Skeletal muscle cell (primary cell): ENCODE measurements around the gene FNIP1.

Experiments used
- DNase-seq: peaks from one replicate; pipeline ENCODE4 v3.0.0-alpha.2; 2010; ENCODE audit warnings: low read depth
- H3K4me3 ChIP-seq: 2 replicates; pipeline ENCODE4 v1.5.1; 2011; ENCODE audit warnings: low read depth, mild to moderate bottlenecking, control low read depth, low read length, moderate library complexity

FNIP1 gene

GRCh38 chr5:131654309-131654708 lies 142.5 kb downstream of the FNIP1 start:
- H3K4me3 ChIP-seq, result no peak overlapping the region
- DNase-seq, result no peak

GRCh38 chr5:131649161-131649560 lies 147.7 kb downstream of the FNIP1 start:
- DNase-seq, result no peak

GRCh38 chr5:131647048-131647769 lies 149.6 kb downstream of the FNIP1 start:
- DNase-seq, result no peak
- H3K4me3 ChIP-seq, result no peak overlapping the region

More at GRCh38 chr5:131649161-131649560, 147.7 kb downstream of the FNIP1 start:
- H3K4me3 ChIP-seq, result no peak overlapping the region

GRCh38 chr5:131644822-131645221 lies 152.0 kb downstream of the FNIP1 start:
- no peak overlapping the region for H3K4me3 ChIP-seq
- DNase-seq, result no peak

- DNase-seq, result no peak
- no peak overlapping the region for H3K4me3 ChIP-seq
These were observed 152.4 kb downstream of the FNIP1 start for GRCh38 chr5:131644370-131644769.

GRCh38 chr5:131641494-131641893 lies 155.3 kb downstream of the FNIP1 start:
- DNase-seq, result no peak
- no peak overlapping the region for H3K4me3 ChIP-seq

- no peak for DNase-seq
- no peak overlapping the region for H3K4me3 ChIP-seq
These were observed 156.6 kb downstream of the FNIP1 start for GRCh38 chr5:131640043-131640856.

DNA sequence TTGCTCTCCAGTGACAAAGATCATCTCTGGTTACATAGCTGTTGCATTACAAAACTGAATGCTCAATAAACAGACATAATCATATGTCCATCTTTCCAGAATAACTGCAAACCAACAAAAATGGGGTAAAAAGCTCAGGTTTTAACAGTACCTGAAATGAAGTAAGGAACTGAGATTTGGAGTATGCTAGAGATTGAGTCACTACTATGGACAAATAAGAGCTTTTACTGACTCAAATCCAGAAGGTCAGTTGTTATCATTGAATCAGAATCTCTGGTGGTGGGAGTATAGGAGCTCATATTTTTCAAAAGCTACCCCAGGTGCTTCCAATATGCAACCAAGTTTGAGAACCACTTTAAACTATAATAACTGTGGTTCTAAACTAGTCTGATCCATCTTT lies 157.7 kb downstream of the FNIP1 start:
- no peak for DNase-seq
- no peak overlapping the region for H3K4me3 ChIP-seq

- no peak overlapping the region for H3K4me3 ChIP-seq
- DNase-seq, result no peak
These were observed 159.1 kb downstream of the FNIP1 start for GRCh38 chr5:131637694-131638093.

GRCh38 chr5:131635684-131636572 lies 160.9 kb downstream of the FNIP1 start:
- DNase-seq, result no peak
- peak overlapping the region; percentile 95 for H3K4me3 ChIP-seq

GRCh38 chr5:131634996-131635683 lies 161.7 kb downstream of the FNIP1 start, which contains the start of gene RAPGEF6:
RAPGEF6 (minus strand) TSS chr5:131635229; CDS start chr5:131635030, 199 bp downstream.
- H3K4me3 ChIP-seq, result peak within 1 kb of the TSS; percentile 95
- DNase-seq, result peak; percentile 99

DNA sequence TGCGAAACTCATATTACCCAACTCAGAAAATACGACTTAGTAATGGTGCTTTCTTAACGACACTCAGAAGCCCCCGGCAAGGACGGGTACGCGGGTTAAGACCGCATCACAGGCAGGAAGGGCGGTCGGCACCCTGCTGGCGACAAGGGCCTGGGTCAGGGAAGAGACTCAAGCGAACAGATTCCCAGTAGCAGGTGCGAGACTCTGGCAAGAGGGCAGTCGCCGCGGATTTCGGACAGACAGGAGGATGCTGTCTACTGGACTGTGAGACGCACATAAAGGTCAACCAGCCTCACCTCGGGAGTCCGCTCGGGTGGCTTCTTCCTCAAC lies 162.2 kb downstream of the FNIP1 start:
- peak overlapping the region; percentile 95 for H3K4me3 ChIP-seq
- no peak for DNase-seq

DNA sequence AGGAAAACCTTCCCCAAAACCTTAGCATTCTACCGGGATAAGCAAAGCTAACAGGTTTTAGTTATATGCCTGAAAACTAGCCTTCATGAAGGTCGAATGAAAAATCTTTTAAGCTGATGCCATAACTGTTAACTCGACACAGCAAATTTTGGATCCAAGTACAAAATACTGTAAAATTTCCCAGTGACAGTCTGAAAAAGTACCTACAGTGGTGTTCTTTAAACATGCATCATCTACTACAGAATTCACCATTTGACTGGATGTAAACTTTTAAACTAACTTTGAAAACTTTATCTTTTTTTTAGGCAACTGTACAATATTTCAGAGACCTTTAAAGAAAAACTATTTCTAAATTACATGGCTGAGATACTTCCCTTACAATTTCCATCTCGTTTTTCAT lies 162.6 kb downstream of the FNIP1 start:
- H3K4me3 ChIP-seq, result peak overlapping the region; percentile 95
- DNase-seq, result no peak

- no peak for DNase-seq
- peak overlapping the region; percentile 95 for H3K4me3 ChIP-seq
These were observed 163.0 kb downstream of the FNIP1 start for GRCh38 chr5:131633830-131634229.

- no peak for DNase-seq
- H3K4me3 ChIP-seq, result no peak overlapping the region
These were observed 165.9 kb downstream of the FNIP1 start for GRCh38 chr5:131630963-131631350.

DNA sequence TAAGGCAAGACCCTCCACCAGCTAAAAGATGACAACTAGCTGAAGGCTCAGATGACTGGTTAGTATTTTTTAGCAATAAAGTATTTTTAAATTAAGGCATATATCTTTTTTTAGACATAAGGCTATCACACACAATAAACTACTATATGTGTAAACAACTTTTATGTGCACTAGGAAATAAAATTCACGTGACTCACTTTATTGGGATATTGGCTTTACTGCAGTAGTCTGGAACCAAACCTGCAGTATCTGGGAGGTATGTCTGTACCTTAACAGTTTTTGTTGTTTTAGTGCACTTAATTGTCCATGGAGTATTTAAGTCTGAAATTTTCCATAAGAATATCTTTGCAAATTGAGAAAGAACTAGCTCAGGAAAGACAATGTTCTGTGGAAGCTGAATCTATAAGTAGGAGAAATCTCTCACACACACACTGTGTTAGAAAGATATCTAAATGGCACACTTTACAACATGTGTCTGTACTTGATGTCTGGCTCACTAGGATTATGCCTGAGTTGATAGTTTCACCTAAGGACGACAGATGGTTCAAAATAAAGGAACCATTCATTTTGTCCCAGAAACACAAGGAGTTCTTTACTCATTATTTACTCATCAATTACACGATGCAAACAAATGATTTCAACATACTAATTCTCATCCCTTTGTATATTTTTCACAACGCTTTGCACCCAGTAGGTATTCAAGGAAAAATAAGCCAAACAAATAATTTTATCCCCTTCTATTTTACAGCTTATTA lies 166.4 kb downstream of the FNIP1 start:
- H3K4me3 ChIP-seq, result no peak overlapping the region

GRCh38 chr5:131628990-131629389 lies 167.8 kb downstream of the FNIP1 start:
- DNase-seq, result no peak
- no peak overlapping the region for H3K4me3 ChIP-seq

More for the DNA sequence above, 166.4 kb downstream of the FNIP1 start:
- no peak for DNase-seq

- H3K4me3 ChIP-seq, result no peak overlapping the region
- no peak for DNase-seq
These were observed 169.5 kb downstream of the FNIP1 start for GRCh38 chr5:131627207-131627865.
